Measurements from ENCODE around the gene SLC48A1. TPM values are rescaled to one million over a fixed set of nuclear protein-coding genes. Genes with fewer than 3 reads are reported as not detected.

SLC48A1 gene
- total and polyA plus RNA-seq, 12 donors, result 12.6 to 31.9 (median 22.1) TPM

- no peak overlapping the region for H3K27ac ChIP-seq
- WGBS, 2 donors, result 88 to 93% methylated on average over 7 of the region's 7 CpGs
- DNase-seq (no peak), ATAC-seq (no peak)
- peaks cover 0 to 69% (median 0%) of the 10 kb centered on the region in 9 donors for H3K36me3 ChIP-seq
- intact Hi-C loops (cut with DNase I), result no loop called here
- TF ChIP-seq, protein P1, sequence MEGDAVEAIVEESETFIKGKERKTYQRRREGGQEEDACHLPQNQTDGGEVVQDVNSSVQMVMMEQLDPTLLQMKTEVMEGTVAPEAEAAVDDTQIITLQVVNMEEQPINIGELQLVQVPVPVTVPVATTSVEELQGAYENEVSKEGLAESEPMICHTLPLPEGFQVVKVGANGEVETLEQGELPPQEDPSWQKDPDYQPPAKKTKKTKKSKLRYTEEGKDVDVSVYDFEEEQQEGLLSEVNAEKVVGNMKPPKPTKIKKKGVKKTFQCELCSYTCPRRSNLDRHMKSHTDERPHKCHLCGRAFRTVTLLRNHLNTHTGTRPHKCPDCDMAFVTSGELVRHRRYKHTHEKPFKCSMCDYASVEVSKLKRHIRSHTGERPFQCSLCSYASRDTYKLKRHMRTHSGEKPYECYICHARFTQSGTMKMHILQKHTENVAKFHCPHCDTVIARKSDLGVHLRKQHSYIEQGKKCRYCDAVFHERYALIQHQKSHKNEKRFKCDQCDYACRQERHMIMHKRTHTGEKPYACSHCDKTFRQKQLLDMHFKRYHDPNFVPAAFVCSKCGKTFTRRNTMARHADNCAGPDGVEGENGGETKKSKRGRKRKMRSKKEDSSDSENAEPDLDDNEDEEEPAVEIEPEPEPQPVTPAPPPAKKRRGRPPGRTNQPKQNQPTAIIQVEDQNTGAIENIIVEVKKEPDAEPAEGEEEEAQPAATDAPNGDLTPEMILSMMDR (IDR thresholded peaks at IDR 0.05), result no peak
- no peaks in the 10 kb centered on the region for H3K9me3 ChIP-seq
- peaks cover 0 to 5% (median 0%) of the 10 kb centered on the region in 7 donors for H3K27me3 ChIP-seq
- H3K4me1 ChIP-seq, result peaks cover 4 to 27% (median 17%) of the 10 kb centered on the region in 9 donors
- H3K4me3 ChIP-seq, result no peak overlapping the region
Measured at GRCh38 chr12:47746523-47746922, 26.5 kb upstream of the SLC48A1 start.

DNA sequence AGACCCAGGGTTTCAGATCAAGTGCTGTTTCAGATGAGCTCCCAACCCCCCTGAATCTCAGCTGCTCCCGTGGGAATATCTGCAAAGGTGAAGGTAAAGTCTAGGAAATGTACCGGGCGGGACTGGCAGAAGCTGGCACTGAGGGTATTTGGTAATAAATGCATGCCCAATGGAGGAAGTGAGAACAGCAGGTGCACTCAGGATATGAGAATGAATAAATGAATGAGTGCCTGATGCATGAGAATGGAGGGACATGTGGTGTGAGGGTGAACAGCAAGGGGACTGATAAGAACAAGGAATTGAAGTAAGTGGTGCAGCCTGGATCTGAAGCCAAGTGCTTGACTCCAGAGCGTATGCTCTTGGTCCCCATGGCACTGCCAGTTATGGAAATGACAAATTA, 25.9 kb upstream of the SLC48A1 start:
- no peaks in the 10 kb centered on the region for H3K9me3 ChIP-seq
- peaks cover 0 to 75% (median 0%) of the 10 kb centered on the region in 9 donors for H3K36me3 ChIP-seq
- 87 to 89% methylated on average over 4 of the region's 4 CpGs for WGBS, 2 donors
- DNase-seq, result no peak
- TF ChIP-seq, protein P1 (IDR thresholded peaks at IDR 0.05), result no peak
- no peak overlapping the region for H3K27ac ChIP-seq
- no peak overlapping the region for H3K4me3 ChIP-seq
- intact Hi-C loops (cut with DNase I), result no loop called here
- peaks cover 0 to 5% (median 0%) of the 10 kb centered on the region in 7 donors for H3K27me3 ChIP-seq
- peaks cover 2 to 27% (median 17%) of the 10 kb centered on the region in 9 donors for H3K4me1 ChIP-seq
- no peak for ATAC-seq

DNA sequence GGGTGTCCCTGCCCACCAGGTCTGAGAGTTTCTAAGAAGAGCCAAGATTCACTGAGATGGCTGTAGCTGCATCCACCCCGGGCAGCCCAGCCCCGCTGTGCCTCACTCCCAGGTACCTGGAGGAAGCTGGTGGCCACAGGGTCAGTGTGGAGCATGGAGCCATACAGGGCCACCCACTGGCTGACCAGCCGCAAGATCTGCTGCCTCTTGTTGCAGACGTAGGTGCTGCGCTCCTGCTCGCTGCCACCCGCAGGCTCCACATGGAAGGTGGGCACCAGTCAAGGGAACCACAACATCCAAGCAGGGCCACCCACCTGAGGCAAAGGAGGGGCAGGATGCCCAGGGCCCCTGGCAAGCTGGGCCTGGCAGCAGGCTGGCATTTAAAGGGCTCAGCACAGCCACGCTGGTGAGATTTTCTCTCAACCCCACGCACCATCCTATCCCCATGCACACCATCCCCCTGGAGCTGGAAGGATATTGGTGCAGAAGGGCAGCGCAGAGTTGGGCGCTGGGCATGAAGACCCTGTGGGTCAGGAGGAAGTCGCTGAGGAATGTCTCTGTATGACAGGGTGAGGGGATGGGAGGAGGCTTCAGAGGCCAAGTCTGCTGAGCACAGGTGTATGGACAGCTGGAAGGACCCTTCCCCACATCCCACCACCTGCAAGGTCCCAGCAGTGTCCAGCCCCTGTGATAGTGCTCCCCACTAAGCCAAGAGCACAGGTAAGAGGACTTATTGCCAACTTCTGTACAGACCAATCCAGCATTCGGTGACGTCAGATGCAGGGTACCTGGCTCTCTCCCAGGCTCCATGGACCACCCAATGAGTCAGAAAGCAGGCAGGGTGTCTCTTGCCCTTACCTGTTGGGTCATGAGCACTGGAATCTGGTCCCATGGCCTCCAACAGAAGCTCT, 25.2 kb upstream of the SLC48A1 start:
- H3K4me1 ChIP-seq, result peaks cover 9 to 33% (median 24%) of the 10 kb centered on the region in 9 donors
- ATAC-seq (no peak), DNase-seq (no peak)
- peaks cover 0 to 5% (median 0%) of the 10 kb centered on the region in 7 donors for H3K27me3 ChIP-seq
- intact Hi-C loops (cut with DNase I), result no loop called here
- H3K4me3 ChIP-seq, result no peak overlapping the region
- 95 to 96% methylated on average over 14 of the region's 14 CpGs for WGBS, 2 donors
- TF ChIP-seq, protein P1 (IDR thresholded peaks at IDR 0.05), result no peak
- no peaks in the 10 kb centered on the region for H3K9me3 ChIP-seq
- H3K27ac ChIP-seq, result no peak overlapping the region
- peaks cover 0 to 76% (median 0%) of the 10 kb centered on the region in 9 donors for H3K36me3 ChIP-seq

- H3K4me1 ChIP-seq, result peaks cover 15 to 39% (median 30%) of the 10 kb centered on the region in 9 donors
- H3K4me3 ChIP-seq, result no peak overlapping the region
- ATAC-seq (no peak), DNase-seq (no peak)
- WGBS, 2 donors, result 96 to 100% methylated on average over 1 of the region's 1 CpG
- H3K27ac ChIP-seq, result no peak overlapping the region
- intact Hi-C loops (cut with DNase I), result no loop called here
- H3K9me3 ChIP-seq, result no peaks in the 10 kb centered on the region
- peaks cover 0 to 76% (median 0%) of the 10 kb centered on the region in 9 donors for H3K36me3 ChIP-seq
- TF ChIP-seq, protein P1 (IDR thresholded peaks at IDR 0.05), result no peak
- H3K27me3 ChIP-seq, result peaks cover 0 to 3% (median 0%) of the 10 kb centered on the region in 7 donors
Measured at GRCh38 chr12:47748507-47748828, 24.6 kb upstream of the SLC48A1 start.

All from heart right ventricle (tissue), 16 donors.